ENCODE results near the gene GPR12.

Gene GPR12

GRCh38 chr13:26721251-26722121 lies 39.1 kb downstream of the GPR12 start:
- Mint-ChIP-seq H3K36me3 (ENCODE audit: low read depth) (no peaks in the 10 kb centered on the region), H3K4me3 (peak overlapping the region; percentile 60), H3K27ac (peak overlapping the region; percentile 82), H3K4me1 (ENCODE audit: low read depth) (peaks cover 18% of the 10 kb centered on the region), H3K9me3 (no peaks in the 10 kb centered on the region), H3K27me3 (no peaks in the 10 kb centered on the region)

DNA sequence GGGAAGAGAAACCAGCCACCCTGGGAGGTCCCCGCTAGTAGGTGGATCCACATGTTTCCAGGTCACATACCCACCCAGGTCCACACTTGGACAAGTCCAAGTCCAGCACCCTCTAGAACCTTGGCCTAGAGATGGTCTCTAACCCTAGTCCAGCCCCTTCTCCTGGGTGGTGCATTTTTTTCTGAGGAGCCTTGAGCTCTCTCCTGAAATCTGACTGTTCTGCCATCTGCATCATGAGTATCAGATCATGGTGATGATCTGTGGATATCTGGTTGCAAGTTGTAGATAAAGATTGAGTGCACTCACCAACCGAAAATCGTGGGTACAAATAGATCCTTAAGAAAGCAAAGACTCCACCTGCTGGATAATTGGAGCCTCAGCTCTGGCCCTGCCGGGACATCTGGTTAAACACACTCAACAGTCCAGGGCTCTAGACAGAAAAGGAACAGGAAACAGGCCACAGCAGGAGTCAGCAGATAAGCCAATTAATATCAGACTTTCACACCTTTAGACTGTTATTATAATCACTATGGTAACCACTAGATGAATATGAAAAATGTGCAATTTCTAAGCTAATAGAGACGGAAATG lies 41.1 kb downstream of the GPR12 start:
- Mint-ChIP-seq H3K4me3 (no peak overlapping the region), H3K9me3 (no peaks in the 10 kb centered on the region), H3K4me1 (ENCODE audit: low read depth) (peaks cover 18% of the 10 kb centered on the region)

GRCh38 chr13:26718872-26719271 lies 41.7 kb downstream of the GPR12 start:
- Mint-ChIP-seq H3K4me3 (no peak overlapping the region), H3K27me3 (no peaks in the 10 kb centered on the region), H3K4me1 (ENCODE audit: low read depth) (peaks cover 18% of the 10 kb centered on the region), H3K9me3 (no peaks in the 10 kb centered on the region), H3K36me3 (ENCODE audit: low read depth) (no peaks in the 10 kb centered on the region), H3K27ac (no peak overlapping the region)

More for the DNA sequence above, 41.1 kb downstream of the GPR12 start:
- Mint-ChIP-seq H3K27me3 (no peaks in the 10 kb centered on the region), H3K27ac (no peak overlapping the region), H3K36me3 (ENCODE audit: low read depth) (no peaks in the 10 kb centered on the region)

GRCh38 chr13:26718146-26718545 lies 42.4 kb downstream of the GPR12 start:
- Mint-ChIP-seq H3K27ac (no peak overlapping the region), H3K36me3 (ENCODE audit: low read depth) (no peaks in the 10 kb centered on the region)

DNA sequence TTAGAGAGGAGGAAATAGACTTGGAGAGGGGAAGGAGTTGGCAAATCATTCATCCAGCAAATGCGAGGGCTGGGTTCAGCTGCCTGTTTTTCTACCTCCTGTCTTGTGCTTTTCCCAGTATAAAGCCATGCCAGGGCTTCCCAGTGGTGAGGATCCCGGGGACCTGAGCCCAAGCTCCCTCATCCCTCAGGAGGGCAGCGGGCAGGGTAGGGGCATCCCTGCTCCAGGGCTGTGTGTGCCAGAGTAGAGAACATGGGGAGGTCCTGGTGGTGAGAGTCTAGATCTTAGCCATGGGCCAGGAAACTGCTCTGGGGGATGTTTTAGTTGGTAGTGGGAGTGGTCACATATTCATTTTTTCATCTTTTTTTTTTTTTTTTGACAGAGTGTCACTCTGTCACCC lies 43.6 kb downstream of the GPR12 start:
- Mint-ChIP-seq H3K4me1 (ENCODE audit: low read depth) (peaks cover 14% of the 10 kb centered on the region), H3K27ac (no peak overlapping the region), H3K36me3 (ENCODE audit: low read depth) (no peaks in the 10 kb centered on the region), H3K4me3 (no peak overlapping the region), H3K27me3 (no peaks in the 10 kb centered on the region), H3K9me3 (peaks cover 8% of the 10 kb centered on the region)

More at GRCh38 chr13:26718146-26718545, 42.4 kb downstream of the GPR12 start:
- H3K4me1 Mint-ChIP-seq (ENCODE audit: low read depth), result peaks cover 18% of the 10 kb centered on the region
- H3K9me3 Mint-ChIP-seq, result no peaks in the 10 kb centered on the region
- H3K27me3 Mint-ChIP-seq, result no peaks in the 10 kb centered on the region
- H3K4me3 Mint-ChIP-seq, result no peak overlapping the region

- Mint-ChIP-seq H3K36me3 (ENCODE audit: low read depth) (no peaks in the 10 kb centered on the region), H3K4me3 (no peak overlapping the region), H3K27ac (no peak overlapping the region), H3K9me3 (peaks cover 8% of the 10 kb centered on the region), H3K27me3 (no peaks in the 10 kb centered on the region), H3K4me1 (ENCODE audit: low read depth) (no peaks in the 10 kb centered on the region)
Measured at GRCh38 chr13:26713341-26713740, 47.2 kb downstream of the GPR12 start.

DNA sequence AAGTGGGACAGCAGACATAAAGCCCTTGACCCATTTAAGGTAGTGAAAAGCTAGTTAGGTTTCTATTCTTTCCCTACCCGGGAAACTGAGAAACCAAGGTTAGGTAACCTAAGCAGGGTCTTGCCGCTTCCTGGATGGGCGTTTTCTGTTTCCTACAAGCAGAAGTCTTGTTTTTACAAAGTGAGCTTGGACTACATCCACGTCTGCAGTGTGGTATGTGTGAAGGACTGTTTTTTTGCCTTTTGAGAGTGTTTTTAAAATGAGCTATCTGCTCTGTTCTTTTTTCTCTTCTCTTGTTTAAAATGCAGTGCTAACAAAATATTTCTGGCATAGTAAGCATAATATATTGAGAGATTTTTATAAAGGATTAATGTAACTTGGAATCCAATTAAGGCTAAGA lies 49.4 kb downstream of the GPR12 start:
- no peaks in the 10 kb centered on the region for H3K36me3 Mint-ChIP-seq (ENCODE audit: low read depth)
- H3K27ac Mint-ChIP-seq, result no peak overlapping the region

GRCh38 chr13:26710166-26710565 lies 50.4 kb downstream of the GPR12 start:
- Mint-ChIP-seq H3K27ac (no peak overlapping the region), H3K4me3 (no peak overlapping the region), H3K27me3 (peaks cover 7% of the 10 kb centered on the region), H3K9me3 (peaks cover 8% of the 10 kb centered on the region), H3K36me3 (ENCODE audit: low read depth) (no peaks in the 10 kb centered on the region), H3K4me1 (ENCODE audit: low read depth) (no peaks in the 10 kb centered on the region)

More for the DNA sequence above, 49.4 kb downstream of the GPR12 start:
- Mint-ChIP-seq H3K9me3 (peaks cover 8% of the 10 kb centered on the region), H3K27me3 (peaks cover 5% of the 10 kb centered on the region), H3K4me3 (no peak overlapping the region), H3K4me1 (ENCODE audit: low read depth) (no peaks in the 10 kb centered on the region)

DNA sequence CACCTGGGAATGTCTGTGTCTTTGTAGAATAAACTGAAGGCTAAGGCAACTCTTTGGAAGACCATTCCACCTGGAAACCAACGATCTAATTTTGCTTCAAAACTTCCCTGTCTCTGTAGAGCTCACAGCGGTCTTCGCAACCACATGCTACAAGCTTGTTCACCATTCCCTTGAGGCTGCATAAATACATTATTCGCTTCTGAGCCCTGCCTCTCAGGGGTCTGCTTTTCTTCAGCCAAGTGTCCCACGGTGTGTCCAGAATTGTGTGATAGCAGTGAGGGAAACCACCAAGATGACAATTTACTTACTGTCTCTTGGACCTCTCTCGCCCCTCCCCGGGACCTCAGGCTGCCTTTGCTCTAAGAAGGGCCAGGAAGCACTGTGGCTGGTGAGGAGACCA lies 51.1 kb downstream of the GPR12 start:
- peaks cover 8% of the 10 kb centered on the region for H3K9me3 Mint-ChIP-seq
- no peak overlapping the region for H3K27ac Mint-ChIP-seq
- H3K36me3 Mint-ChIP-seq (ENCODE audit: low read depth), result no peaks in the 10 kb centered on the region
- H3K27me3 Mint-ChIP-seq, result peaks cover 11% of the 10 kb centered on the region
- no peaks in the 10 kb centered on the region for H3K4me1 Mint-ChIP-seq (ENCODE audit: low read depth)
- no peak overlapping the region for H3K4me3 Mint-ChIP-seq

DNA sequence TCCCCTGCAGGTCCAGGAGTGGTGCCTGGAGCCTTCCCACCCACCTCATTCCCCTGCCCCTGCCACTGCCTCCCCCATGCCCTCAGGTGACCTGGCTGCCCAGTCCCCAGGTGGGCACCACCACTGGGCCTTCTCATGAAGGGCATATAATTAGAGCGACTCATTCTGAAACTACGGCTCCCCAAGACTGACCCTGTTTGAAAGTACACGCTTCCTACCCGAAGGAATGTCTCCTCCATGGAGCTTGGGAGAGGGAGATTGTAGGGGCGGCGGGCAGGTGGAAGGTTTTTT lies 52.6 kb downstream of the GPR12 start:
- Mint-ChIP-seq H3K27me3 (peaks cover 11% of the 10 kb centered on the region), H3K4me1 (ENCODE audit: low read depth) (no peaks in the 10 kb centered on the region), H3K36me3 (ENCODE audit: low read depth) (no peaks in the 10 kb centered on the region), H3K27ac (no peak overlapping the region), H3K9me3 (peaks cover 8% of the 10 kb centered on the region), H3K4me3 (no peak overlapping the region)

DNA sequence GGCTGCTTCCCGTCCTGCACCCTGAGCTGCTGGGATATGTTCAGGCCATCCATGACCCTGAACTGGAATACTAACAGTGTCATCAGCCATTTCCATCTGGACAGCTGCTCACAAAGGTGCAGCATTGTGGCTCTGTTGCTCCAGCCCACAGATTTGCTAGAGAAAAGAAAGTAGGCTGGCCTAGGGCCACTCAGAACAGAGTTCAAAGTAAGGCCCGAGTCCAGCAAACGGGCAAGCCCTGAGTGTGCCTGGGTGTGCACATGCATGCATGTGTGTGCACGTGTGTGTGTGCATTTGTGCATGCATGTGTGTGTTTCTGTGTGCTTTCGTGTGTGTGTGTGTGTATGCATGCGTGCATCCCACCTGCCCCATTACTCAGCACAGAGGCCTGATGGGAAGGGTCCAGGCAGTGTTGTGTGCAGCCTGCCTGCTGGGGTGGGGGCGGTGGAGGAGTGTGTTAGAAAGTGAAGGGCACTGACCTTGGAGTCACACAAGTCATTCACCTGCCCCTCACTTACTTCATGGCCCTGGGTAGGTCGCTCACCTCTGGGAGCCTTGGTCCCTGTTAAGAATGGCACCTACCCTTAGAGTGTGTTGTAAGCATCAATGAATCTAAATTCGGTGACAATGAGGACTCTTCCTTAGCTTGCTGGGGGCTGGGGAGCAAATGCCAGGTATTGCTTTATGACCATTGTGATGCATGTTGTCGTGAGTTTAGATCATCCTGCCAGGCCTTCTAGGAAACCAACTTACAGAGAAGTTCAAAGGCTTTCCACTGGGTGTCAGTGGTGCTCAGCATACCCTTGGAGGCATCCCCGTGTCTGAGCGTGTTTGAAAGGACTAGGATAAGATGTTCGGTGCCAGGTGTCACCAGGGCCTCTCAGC lies 53.2 kb downstream of the GPR12 start:
- Mint-ChIP-seq H3K27me3 (peaks cover 11% of the 10 kb centered on the region), H3K4me1 (ENCODE audit: low read depth) (no peaks in the 10 kb centered on the region), H3K4me3 (no peak overlapping the region), H3K27ac (no peak overlapping the region), H3K36me3 (ENCODE audit: low read depth) (no peaks in the 10 kb centered on the region), H3K9me3 (peaks cover 2% of the 10 kb centered on the region)

- H3K36me3 Mint-ChIP-seq (ENCODE audit: low read depth), result no peaks in the 10 kb centered on the region
- H3K4me3 Mint-ChIP-seq, result no peak overlapping the region
- peaks cover 11% of the 10 kb centered on the region for H3K27me3 Mint-ChIP-seq
- no peaks in the 10 kb centered on the region for H3K9me3 Mint-ChIP-seq
- H3K4me1 Mint-ChIP-seq (ENCODE audit: low read depth), result no peaks in the 10 kb centered on the region
- H3K27ac Mint-ChIP-seq, result no peak overlapping the region
Measured at GRCh38 chr13:26706381-26706780, 54.2 kb downstream of the GPR12 start.

- peaks cover 11% of the 10 kb centered on the region for H3K27me3 Mint-ChIP-seq
- H3K27ac Mint-ChIP-seq, result no peak overlapping the region
- no peak overlapping the region for H3K4me3 Mint-ChIP-seq
- no peaks in the 10 kb centered on the region for H3K36me3 Mint-ChIP-seq (ENCODE audit: low read depth)
- H3K9me3 Mint-ChIP-seq, result no peaks in the 10 kb centered on the region
- H3K4me1 Mint-ChIP-seq (ENCODE audit: low read depth), result no peaks in the 10 kb centered on the region
Measured at GRCh38 chr13:26705536-26705935, 55.0 kb downstream of the GPR12 start.
